Measurements from ENCODE around the gene CFAP70.

Gene CFAP70

GRCh38 chr10:73210395-73211105, 148.1 kb downstream of the CFAP70 start:
- no peak for DNase-seq

- no peak for DNase-seq
Measured at GRCh38 chr10:73209705-73210104, 149.0 kb downstream of the CFAP70 start.

- DNase-seq, result no peak
Measured at GRCh38 chr10:73207883-73208282, 150.8 kb downstream of the CFAP70 start.

GRCh38 chr10:73206385-73206784, 152.3 kb downstream of the CFAP70 start:
- DNase-seq, result no peak

- DNase-seq, result no peak
Measured at GRCh38 chr10:73205890-73206289, 152.8 kb downstream of the CFAP70 start.

- no peak for DNase-seq
Measured at GRCh38 chr10:73205081-73205480, 153.6 kb downstream of the CFAP70 start.
